ENCODE measurements around the gene GTF2F2. TPM values are rescaled to one million over a fixed set of nuclear protein-coding genes. Genes with fewer than 3 reads are reported as not detected.
A peak's percentile ranks its signal among the peaks of the same experiment; 100 is the strongest.
"Not testable (repeated sequence)": the region's sequence is repeated elsewhere in the genome, so short reads cannot be mapped to it uniquely, and the experiment has no call there.

Gene GTF2F2
- total RNA-seq, 1 donor from 2014 or later, result 23.6 TPM

- DNase-seq, result no peak
Observed at GRCh38 chr13:45257638-45258333, 137.5 kb downstream of the GTF2F2 start.

- DNase-seq, result no peak
Observed at GRCh38 chr13:45258334-45258675, 138.0 kb downstream of the GTF2F2 start.

- DNase-seq, result no peak
Observed at GRCh38 chr13:45267215-45267614, 146.9 kb downstream of the GTF2F2 start.

- DNase-seq, result no peak
Observed at GRCh38 chr13:45269204-45269603, 148.9 kb downstream of the GTF2F2 start.

- DNase-seq, result no peak
Observed at GRCh38 chr13:45276913-45277312, 156.6 kb downstream of the GTF2F2 start.

GRCh38 chr13:45278096-45278645, 157.9 kb downstream of the GTF2F2 start:
- no peak for DNase-seq

- DNase-seq, result no peak
Observed at GRCh38 chr13:45280011-45280410, 159.7 kb downstream of the GTF2F2 start.

GRCh38 chr13:45280751-45281634, 160.7 kb downstream of the GTF2F2 start:
- DNase-seq, result peak; percentile 77

GRCh38 chr13:45282994-45283393, 162.7 kb downstream of the GTF2F2 start:
- DNase-seq, result no peak

GRCh38 chr13:45289936-45290563, 169.7 kb downstream of the GTF2F2 start:
- DNase-seq, result no peak

GRCh38 chr13:45292176-45292575, 171.9 kb downstream of the GTF2F2 start:
- DNase-seq, result no peak

- DNase-seq, result no peak
Observed at GRCh38 chr13:45295536-45295935, 175.2 kb downstream of the GTF2F2 start.

GRCh38 chr13:45296259-45296658, 175.9 kb downstream of the GTF2F2 start:
- no peak for DNase-seq

GRCh38 chr13:45297456-45298205, 177.3 kb downstream of the GTF2F2 start:
- no peak for DNase-seq

- no peak for DNase-seq
Observed at GRCh38 chr13:45298206-45298505, 177.8 kb downstream of the GTF2F2 start.

GRCh38 chr13:45298550-45298949, 178.2 kb downstream of the GTF2F2 start:
- not testable (repeated sequence) for DNase-seq

GRCh38 chr13:45299194-45299593, 178.9 kb downstream of the GTF2F2 start:
- no peak for DNase-seq

- DNase-seq, result no peak
Observed at GRCh38 chr13:45300190-45300985, 180.1 kb downstream of the GTF2F2 start.

- DNase-seq, result no peak
Observed at GRCh38 chr13:45301263-45301662, 181.0 kb downstream of the GTF2F2 start.

- DNase-seq, result no peak
Observed at GRCh38 chr13:45302507-45302906, 182.2 kb downstream of the GTF2F2 start.

GRCh38 chr13:45303026-45303425, 182.7 kb downstream of the GTF2F2 start:
- DNase-seq, result no peak

GRCh38 chr13:45303866-45304265, 183.6 kb downstream of the GTF2F2 start:
- peak; percentile 33 for DNase-seq
